AG04450 (cell line): Measurements from ENCODE around the gene BSND. TPM values are rescaled to one million over a fixed set of nuclear protein-coding genes. Genes with fewer than 3 reads are reported as not detected.

Experiments used
- CTCF ChIA-PET: fragments of 300-600, 350-600 bp; formaldehyde crosslinking; extraction: SDS; loops from one replicate; lab custom pipeline; 2022; ENCODE audit warnings: antibody characterized with exemption, inconsistent platforms; lab: Charles Lee
- POLR2A ChIA-PET: fragments of 350-600 bp; formaldehyde crosslinking; extraction: SDS; loops from one replicate; lab custom pipeline; 2021; ENCODE audit warnings: antibody characterized with exemption, inconsistent platforms; lab: Yijun Ruan, JAX
- DNase-seq: peaks from one replicate; pipeline ENCODE4 v3.0.0-alpha.2; 2011; ENCODE audit warnings: low read depth, low spot score
- H3K27ac ChIP-seq: one replicate; pipeline ENCODE4 v1.5.1; 2012; ENCODE audit warnings: low read depth, low read length, control low read depth
- H3K27me3 ChIP-seq: one replicate; pipeline ENCODE4 v1.6.0; 2012; ENCODE audit warnings: low read length; ENCODE audit not compliant: control insufficient read depth, insufficient read depth
- H3K4me3 ChIP-seq: 2 replicates; pipeline ENCODE4 v1.5.1; 2011; ENCODE audit warnings: mild to moderate bottlenecking, low read depth, low read length, control low read depth
- H3K9me3 ChIP-seq: 2 replicates; pipeline ENCODE4 v1.5.1; 2012; ENCODE audit warnings: low read length; ENCODE audit not compliant: control insufficient read depth, insufficient read depth
- polyA plus RNA-seq: library from polyadenylated mRNA; depleted of rRNA; stranded (reverse); fragments of >200 nt; gene quantifications from 2 replicates; pipeline ENCODE4 v1.2.3, GENCODE V29; 2011
- TF ChIP-seq, protein P1 (sequence below): IDR thresholded peaks from 2 replicates; pipeline ENCODE4 v1.5.1; 2011; ENCODE audit warnings: low read depth, low read length, control low read depth, inconsistent platforms

Gene BSND
- polyA plus RNA-seq, 1 experiment: not detected

DNA sequence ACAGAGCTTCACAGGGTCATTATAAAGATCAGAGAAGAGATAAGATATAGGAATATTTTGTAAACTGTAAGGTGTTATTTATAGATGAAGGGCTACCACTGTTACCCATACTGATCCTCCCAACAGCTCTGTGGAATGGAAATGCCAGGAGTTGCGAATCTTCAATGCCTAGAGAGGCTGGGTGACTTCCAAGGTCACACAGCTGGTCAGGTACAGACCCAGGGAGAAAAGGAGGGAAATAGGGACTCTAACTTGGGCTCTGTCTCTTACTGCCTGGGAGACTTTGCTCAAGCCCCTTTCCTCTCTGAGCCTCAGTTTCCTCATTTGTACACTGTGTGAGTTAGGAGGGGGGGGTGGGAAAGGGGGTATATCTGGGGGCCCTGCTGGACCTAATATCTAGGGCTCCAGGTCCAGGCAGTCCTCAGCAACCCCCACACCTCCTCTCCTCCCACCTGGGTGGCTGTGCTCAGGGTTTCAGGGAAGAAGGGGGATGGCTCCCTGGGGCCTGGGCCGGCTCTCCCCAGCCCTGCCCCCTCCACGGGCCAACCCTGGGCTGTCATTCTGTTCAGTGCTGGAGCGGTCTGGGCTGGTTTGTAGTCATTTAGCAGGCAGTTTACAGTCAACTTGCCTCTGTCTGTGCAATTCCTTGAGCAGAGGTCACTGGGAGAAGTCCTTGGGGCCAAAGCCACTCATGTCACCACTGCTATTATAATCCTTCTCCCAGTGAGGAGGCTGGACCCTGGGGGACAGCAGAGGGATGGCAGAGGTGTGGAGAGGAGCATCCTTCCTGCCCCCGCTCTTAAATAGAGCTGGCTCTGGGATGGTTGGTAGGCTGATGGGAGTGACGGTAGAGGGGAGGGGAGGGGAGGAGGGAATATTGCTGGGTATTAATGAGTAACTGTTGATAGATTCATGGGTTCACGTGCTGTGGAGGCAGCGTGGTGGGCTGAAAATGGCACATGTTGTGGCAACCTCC lies 1.7 kb downstream of the BSND start:
- no peak for DNase-seq
- Histone ChIP-seq H3K27me3 (peaks cover 58% of the 10 kb centered on the region), H3K27ac (no peak overlapping the region), H3K4me3 (no peak overlapping the region), H3K9me3 (no peaks in the 10 kb centered on the region; the same call in 1 of the 2 replicates)
- CTCF ChIA-PET: interaction anchor here (0.6 to 3.1 kb wide), 6 partner anchors 22 to 55 kb away, joined by 3 to 16 read pairs (median 5); no protein-coding TSS in a partner anchor
- POLR2A ChIA-PET: no interaction called here
- TF ChIP-seq, protein P1, sequence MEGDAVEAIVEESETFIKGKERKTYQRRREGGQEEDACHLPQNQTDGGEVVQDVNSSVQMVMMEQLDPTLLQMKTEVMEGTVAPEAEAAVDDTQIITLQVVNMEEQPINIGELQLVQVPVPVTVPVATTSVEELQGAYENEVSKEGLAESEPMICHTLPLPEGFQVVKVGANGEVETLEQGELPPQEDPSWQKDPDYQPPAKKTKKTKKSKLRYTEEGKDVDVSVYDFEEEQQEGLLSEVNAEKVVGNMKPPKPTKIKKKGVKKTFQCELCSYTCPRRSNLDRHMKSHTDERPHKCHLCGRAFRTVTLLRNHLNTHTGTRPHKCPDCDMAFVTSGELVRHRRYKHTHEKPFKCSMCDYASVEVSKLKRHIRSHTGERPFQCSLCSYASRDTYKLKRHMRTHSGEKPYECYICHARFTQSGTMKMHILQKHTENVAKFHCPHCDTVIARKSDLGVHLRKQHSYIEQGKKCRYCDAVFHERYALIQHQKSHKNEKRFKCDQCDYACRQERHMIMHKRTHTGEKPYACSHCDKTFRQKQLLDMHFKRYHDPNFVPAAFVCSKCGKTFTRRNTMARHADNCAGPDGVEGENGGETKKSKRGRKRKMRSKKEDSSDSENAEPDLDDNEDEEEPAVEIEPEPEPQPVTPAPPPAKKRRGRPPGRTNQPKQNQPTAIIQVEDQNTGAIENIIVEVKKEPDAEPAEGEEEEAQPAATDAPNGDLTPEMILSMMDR: no peak

DNA sequence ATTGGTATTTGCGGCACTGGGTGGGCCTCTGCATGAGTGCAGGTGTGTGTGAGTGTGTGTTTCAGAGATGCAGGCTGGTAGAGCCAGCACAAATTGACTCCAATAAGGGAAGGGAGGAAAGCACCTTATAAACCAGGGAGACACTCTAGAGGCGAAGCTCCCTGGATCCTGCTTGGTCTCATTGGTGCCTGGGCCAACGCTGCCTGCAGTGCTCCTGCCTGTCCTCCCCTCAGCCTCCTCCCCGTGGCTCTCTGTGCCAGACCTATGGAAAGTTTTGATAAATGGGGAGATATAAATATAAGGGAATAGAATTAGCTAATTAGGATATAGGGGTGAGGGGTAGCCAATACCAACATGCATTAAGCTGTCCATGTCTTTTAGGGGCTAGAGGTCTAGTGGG lies 2.6 kb downstream of the BSND start:
- Histone ChIP-seq H3K27me3 (peaks cover 49% of the 10 kb centered on the region), H3K27ac (no peak overlapping the region), H3K9me3 (peaks cover 3% of the 10 kb centered on the region; the same call in 1 of the 2 replicates), H3K4me3 (no peak overlapping the region)
- ChIA-PET CTCF (interaction anchor here (1.0 to 3.1 kb wide), 2 partner anchors 21 to 51 kb away, joined by 4 to 16 read pairs; no protein-coding TSS in a partner anchor), POLR2A (no interaction called here)
- DNase-seq: no peak
- TF ChIP-seq, protein P1: no peak

- ChIA-PET POLR2A (no interaction called here), CTCF (interaction anchor here (1.5 to 3.1 kb wide), 3 partner anchors 20 to 58 kb away, joined by 5 to 16 read pairs (median 7); no protein-coding TSS in a partner anchor)
- no peak for DNase-seq
- no peak overlapping the region for H3K27ac ChIP-seq
- TF ChIP-seq, protein P1: no peak
- H3K4me3 ChIP-seq: no peak overlapping the region
- peaks cover 36% of the 10 kb centered on the region for H3K27me3 ChIP-seq
- peaks cover 3% of the 10 kb centered on the region; the same call in 1 of the 2 replicates for H3K9me3 ChIP-seq
Measured at GRCh38 chr1:55002686-55003085, 4.0 kb downstream of the BSND start.

GRCh38 chr1:55005351-55006140 lies 6.8 kb downstream of the BSND start:
- TF ChIP-seq, protein P1: no peak
- CTCF ChIA-PET: interaction anchor here (1.0 to 3.8 kb wide), 2 partner anchors 16 to 61 kb away, joined by 3 to 32 read pairs; no protein-coding TSS in a partner anchor
- POLR2A ChIA-PET: no interaction called here
- Histone ChIP-seq H3K27ac (no peak overlapping the region), H3K9me3 (peaks cover 14% of the 10 kb centered on the region), H3K4me3 (no peak overlapping the region), H3K27me3 (peaks cover 19% of the 10 kb centered on the region)
- no peak for DNase-seq
